ENCODE data around the gene PRDM16.

DNA sequence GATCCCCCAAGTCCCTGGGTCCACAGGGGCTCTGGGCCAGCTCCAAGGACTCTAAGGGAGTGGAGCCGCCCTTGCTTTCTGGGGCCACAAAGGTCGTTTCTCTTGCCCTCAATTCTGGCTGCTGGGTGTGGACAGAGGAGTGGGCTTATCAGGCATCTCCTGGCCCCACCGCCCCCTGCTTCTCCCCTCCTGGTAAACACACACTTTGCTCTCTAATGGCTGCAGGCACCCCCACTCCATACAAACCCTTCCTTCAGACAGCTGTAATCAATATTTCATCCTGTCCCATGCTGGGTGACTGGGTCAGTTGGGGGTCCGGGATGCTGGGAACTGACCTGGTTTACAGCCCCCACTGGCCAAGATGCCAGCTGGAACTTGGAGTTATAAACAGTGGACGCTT, 67.5 kb downstream of the PRDM16 start:
- TF ChIP-seq POLR2A (IDR thresholded peaks at IDR 0.05; ENCODE audit: low read length) (no peak), GATA1 (IDR thresholded peaks at IDR 0.05; ENCODE audit: low read depth, low read length) (no peak)

Measured in erythroblast (primary cell).